Choroid plexus epithelial cell (primary cell): ENCODE measurements around the gene AMDHD1.

Experiments used
- DNase-seq: peaks from one replicate; pipeline ENCODE4 v3.0.0-alpha.2; 2010; ENCODE audit warnings: low read depth
- H3K4me3 ChIP-seq: 2 replicates; pipeline ENCODE4 v1.5.1; 2011; ENCODE audit warnings: low read depth, mild to moderate bottlenecking, control low read depth, low read length, moderate library complexity
- CTCF ChIP-seq: conservative IDR thresholded peaks from 2 replicates; pipeline ENCODE4 v1.5.1; 2011; ENCODE audit warnings: low read depth, mild to moderate bottlenecking, control low read depth, inconsistent platforms, low read length, moderate library complexity

The AMDHD1 gene

GRCh38 chr12:95919110-95919509, 24.0 kb upstream of the AMDHD1 start:
- H3K4me3 ChIP-seq: no peak overlapping the region
- DNase-seq: no peak

GRCh38 chr12:95922231-95922630, 20.9 kb upstream of the AMDHD1 start:
- H3K4me3 ChIP-seq: no peak overlapping the region
- TF ChIP-seq CTCF: no peak
- peak; percentile 12 for DNase-seq

More at GRCh38 chr12:95919110-95919509, 24.0 kb upstream of the AMDHD1 start:
- no peak for TF ChIP-seq CTCF

- no peak for TF ChIP-seq CTCF
Observed at GRCh38 chr12:95940514-95940913, 2.6 kb upstream of the AMDHD1 start.

DNA sequence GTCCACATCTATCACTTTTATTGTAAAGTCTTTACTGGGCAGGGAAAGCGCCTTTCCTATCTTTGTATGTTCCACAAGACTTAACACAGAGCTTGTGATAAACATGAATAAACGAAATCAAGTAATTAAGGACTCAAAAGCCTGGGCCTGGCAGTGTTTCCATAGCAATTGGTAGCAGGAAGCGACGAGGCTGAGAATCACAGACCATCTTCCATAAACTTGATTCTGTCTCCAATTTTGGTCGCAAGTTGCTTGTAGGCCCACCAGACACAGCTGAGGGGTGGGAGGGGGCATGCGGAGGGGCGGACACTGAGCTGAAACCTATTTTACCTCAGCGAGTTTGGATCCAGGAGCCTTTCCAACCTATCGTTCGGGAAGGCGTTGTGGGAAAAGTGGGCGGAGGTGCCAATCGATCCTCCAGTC, 1.0 kb upstream of the AMDHD1 start:
- no peak for TF ChIP-seq CTCF
- peak overlapping the region; percentile 60 for H3K4me3 ChIP-seq
- DNase-seq: peak; percentile 2

More at GRCh38 chr12:95940514-95940913, 2.6 kb upstream of the AMDHD1 start:
- no peak for DNase-seq
- H3K4me3 ChIP-seq: no peak overlapping the region

DNA sequence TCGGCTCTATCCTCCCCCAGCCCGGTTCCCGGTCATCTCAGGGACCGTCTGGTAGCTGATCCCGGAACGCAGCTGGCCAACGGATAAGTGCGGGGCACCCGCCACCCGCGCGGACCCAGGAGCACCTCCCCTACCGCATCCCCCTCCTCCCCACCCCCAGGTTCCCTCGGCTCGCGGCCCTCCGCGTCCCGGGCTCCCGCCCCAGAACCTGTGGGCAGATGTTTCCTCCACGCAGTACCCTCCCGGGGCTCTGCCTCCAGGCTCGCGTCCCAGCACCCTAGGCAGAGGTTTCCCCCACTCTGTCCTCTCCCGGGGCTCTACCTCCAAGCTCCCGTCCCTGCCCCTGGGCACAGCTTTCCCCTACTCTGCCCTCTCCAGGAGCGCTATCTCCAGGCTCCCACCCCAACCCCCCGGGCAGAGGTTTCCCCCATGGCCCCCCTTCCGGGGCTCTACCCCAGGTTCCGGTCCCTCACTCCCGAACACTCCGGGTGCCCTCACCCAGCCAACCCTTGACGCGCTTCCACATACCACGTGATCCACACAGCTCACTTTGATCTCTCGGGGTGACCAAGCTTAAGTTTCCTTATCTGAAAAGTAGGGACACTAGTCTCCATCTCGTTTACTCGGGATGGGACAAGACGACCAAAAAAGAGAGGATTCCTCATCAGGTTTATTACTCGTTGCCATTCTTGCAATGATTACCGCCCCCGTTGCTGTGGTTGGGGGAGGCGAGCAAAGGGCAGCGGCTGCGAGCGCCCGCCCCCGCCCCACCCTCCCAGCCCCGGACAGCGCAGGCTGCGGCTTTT, 404 bp upstream of the AMDHD1 start, which contains the start of gene CCDC38:
Gene CCDC38 (minus strand): TSS at position 91 of the 806 bp plus-strand sequence. CDS start 6,105 bp downstream, outside the sequence.
- peak within 1 kb of the TSS; percentile 60 for H3K4me3 ChIP-seq
- DNase-seq: peak; percentile 26
- no peak for TF ChIP-seq CTCF

GRCh38 chr12:95944108-95944704, 1.1 kb downstream of the AMDHD1 start:
- H3K4me3 ChIP-seq: no peak overlapping the region
- no peak for TF ChIP-seq CTCF
- DNase-seq: no peak
